ENCODE data around the gene RPN2. TPM values are rescaled to one million over a fixed set of nuclear protein-coding genes. Genes with fewer than 3 reads are reported as not detected.

RPN2 gene
- total RNA-seq, 1 donor from 2014 or later = 185 TPM

- H3K36me3 ChIP-seq = no peaks in the 10 kb centered on the region
- H3K4me1 ChIP-seq = no peaks in the 10 kb centered on the region
- H3K27ac ChIP-seq = no peak overlapping the region
- ATAC-seq = no peak
- no peak overlapping the region for H3K4me3 ChIP-seq
- intact Hi-C loops (cut with DNase I) = no loop called here
- peaks cover 7% of the 10 kb centered on the region for H3K27me3 ChIP-seq
- DNase-seq = no peak
- H3K9me3 ChIP-seq = no peaks in the 10 kb centered on the region
- TF ChIP-seq CTCF (IDR thresholded peaks at IDR 0.05) = no peak
Observed at GRCh38 chr20:37257988-37258387, 78.9 kb downstream of the RPN2 start.

- Histone ChIP-seq H3K27ac (no peak overlapping the region), H3K27me3 (peaks cover 7% of the 10 kb centered on the region), H3K9me3 (no peaks in the 10 kb centered on the region), H3K4me1 (no peaks in the 10 kb centered on the region), H3K4me3 (no peak overlapping the region), H3K36me3 (no peaks in the 10 kb centered on the region)
- intact Hi-C loops (cut with DNase I) = no loop called here
- no peak for TF ChIP-seq CTCF (IDR thresholded peaks at IDR 0.05)
- no peak for ATAC-seq
- no peak for DNase-seq
Observed at GRCh38 chr20:37259031-37259430, 79.9 kb downstream of the RPN2 start.

- DNase-seq = no peak
- no peak overlapping the region for H3K4me3 ChIP-seq
- H3K27ac ChIP-seq = no peak overlapping the region
- no peak for ATAC-seq
- no peak for TF ChIP-seq CTCF (IDR thresholded peaks at IDR 0.05)
- peaks cover 7% of the 10 kb centered on the region for H3K27me3 ChIP-seq
- H3K4me1 ChIP-seq = no peaks in the 10 kb centered on the region
- intact Hi-C loops (cut with DNase I) = no loop called here
- H3K9me3 ChIP-seq = no peaks in the 10 kb centered on the region
- no peaks in the 10 kb centered on the region for H3K36me3 ChIP-seq
Observed at GRCh38 chr20:37259865-37260264, 80.7 kb downstream of the RPN2 start.

- intact Hi-C loops (cut with DNase I) = no loop called here
Observed at GRCh38 chr20:37260923-37261322, 81.8 kb downstream of the RPN2 start.

GRCh38 chr20:37261714-37262113 is 82.6 kb downstream of the RPN2 start, which contains the start of gene GHRH:
Gene GHRH (minus strand): TSS chr20:37261814. CDS start chr20:37256889, 4,925 bp downstream.
- ATAC-seq (no peak), DNase-seq (no peak)
- no peaks in the 10 kb centered on the region for H3K36me3 ChIP-seq
- H3K27ac ChIP-seq = no peak within 1 kb of the TSS
- TF ChIP-seq CTCF (IDR thresholded peaks at IDR 0.05) = no peak
- H3K27me3 ChIP-seq = peaks cover 7% of the 10 kb centered on the region
- H3K4me1 ChIP-seq = no peaks in the 10 kb centered on the region
- H3K4me3 ChIP-seq = no peak within 1 kb of the TSS
- intact Hi-C loops (cut with DNase I) = no loop called here
- no peaks in the 10 kb centered on the region for H3K9me3 ChIP-seq

More at GRCh38 chr20:37260923-37261322, 81.8 kb downstream of the RPN2 start:
- no peak for TF ChIP-seq CTCF (IDR thresholded peaks at IDR 0.05)
- Histone ChIP-seq H3K27me3 (peaks cover 7% of the 10 kb centered on the region), H3K4me3 (no peak overlapping the region), H3K36me3 (no peaks in the 10 kb centered on the region), H3K27ac (no peak overlapping the region), H3K4me1 (no peaks in the 10 kb centered on the region), H3K9me3 (no peaks in the 10 kb centered on the region)
- ATAC-seq (no peak), DNase-seq (no peak)

- intact Hi-C loops (cut with DNase I) = no loop called here
- no peak for TF ChIP-seq CTCF (IDR thresholded peaks at IDR 0.05)
Observed at GRCh38 chr20:37262505-37262904, 83.4 kb downstream of the RPN2 start.

More at GRCh38 chr20:37262505-37262904, 83.4 kb downstream of the RPN2 start:
- DNase-seq = no peak
- Histone ChIP-seq H3K27ac (no peak overlapping the region), H3K4me1 (no peaks in the 10 kb centered on the region), H3K36me3 (no peaks in the 10 kb centered on the region), H3K4me3 (no peak overlapping the region), H3K9me3 (no peaks in the 10 kb centered on the region), H3K27me3 (peaks cover 7% of the 10 kb centered on the region)
- ATAC-seq = no peak
